Upper lobe of right lung (tissue), 1 donor: ENCODE results near the gene RBPJL. TPM values are rescaled to one million over a fixed set of nuclear protein-coding genes. Genes with fewer than 3 reads are reported as not detected.

ENCODE experiments used
- ATAC-seq: fragments of 200-7000 bp; cut with Tn5 transposase; one replicate; pipeline ENCODE4 v1.9.1; 2020; ENCODE audit warnings: mild to moderate bottlenecking, moderate library complexity
- DNase-seq: peaks from one replicate; pipeline ENCODE4 v3.0.0-alpha.2; 2020
- H3K27ac ChIP-seq: fragments of 200-600 bp; one replicate; pipeline ENCODE4 v1.8.0; 2022
- H3K27me3 ChIP-seq: fragments of 200-600 bp; one replicate; pipeline ENCODE4 v1.8.0; 2022; ENCODE audit warnings: mild to moderate bottlenecking
- H3K36me3 ChIP-seq: fragments of 200-600 bp; one replicate; pipeline ENCODE4 v1.8.0; 2022
- H3K4me1 ChIP-seq: fragments of 200-600 bp; one replicate; pipeline ENCODE4 v1.8.0; 2022
- H3K4me3 ChIP-seq: fragments of 200-600 bp; one replicate; pipeline ENCODE4 v1.8.0; 2022; ENCODE audit warnings: mild to moderate bottlenecking
- H3K9me3 ChIP-seq: fragments of 200-600 bp; one replicate; pipeline ENCODE4 v1.8.0; 2022
- CTCF ChIP-seq: fragments of 200-600 bp; IDR thresholded peaks from one replicate; pipeline ENCODE4 v1.8.0; 2022; ENCODE audit warnings: antibody characterized with exemption
- intact Hi-C: fragments of 100-400 bp; cut with DNase I; formaldehyde crosslinking; loops from one replicate; pipeline ENCODE4 v1.11.0; 2022
- total RNA-seq: library from RNA; stranded (reverse); fragmentation: NEBNext Ultra II Directional; extraction: Animal tissue kit (Norgen Biotek cat#: 25700); gene quantifications from one replicate; pipeline ENCODE4 v1.2.1, GENCODE V29; 2021
- donor health status: DM: no; HTN: yes; CAD: no; lungs with severe emphysema.

RBPJL gene
- total RNA-seq, 1 donor from 2014 or later, result not detected

- DNase-seq, result peak; percentile 95
- peak; percentile 95 for ATAC-seq
- Histone ChIP-seq H3K27ac (peak overlapping the region; percentile 65), H3K36me3 (no peaks in the 10 kb centered on the region), H3K4me1 (peaks cover 10% of the 10 kb centered on the region), H3K9me3 (no peaks in the 10 kb centered on the region), H3K27me3 (peaks cover 3% of the 10 kb centered on the region), H3K4me3 (peak overlapping the region; percentile 55)
- peak; percentile 97 for TF ChIP-seq CTCF
- intact Hi-C loops, result no loop called here
These were observed 13.3 kb upstream of the RBPJL start for GRCh38 chr20:45293041-45294002.

GRCh38 chr20:45294003-45294368 is 12.7 kb upstream of the RBPJL start:
- Histone ChIP-seq H3K27me3 (peaks cover 3% of the 10 kb centered on the region), H3K9me3 (no peaks in the 10 kb centered on the region), H3K36me3 (no peaks in the 10 kb centered on the region), H3K4me3 (peak overlapping the region; percentile 55), H3K27ac (no peak overlapping the region), H3K4me1 (peaks cover 10% of the 10 kb centered on the region)
- intact Hi-C loops, result no loop called here
- DNase-seq (no peak), ATAC-seq (no peak)
- TF ChIP-seq CTCF, result no peak

DNA sequence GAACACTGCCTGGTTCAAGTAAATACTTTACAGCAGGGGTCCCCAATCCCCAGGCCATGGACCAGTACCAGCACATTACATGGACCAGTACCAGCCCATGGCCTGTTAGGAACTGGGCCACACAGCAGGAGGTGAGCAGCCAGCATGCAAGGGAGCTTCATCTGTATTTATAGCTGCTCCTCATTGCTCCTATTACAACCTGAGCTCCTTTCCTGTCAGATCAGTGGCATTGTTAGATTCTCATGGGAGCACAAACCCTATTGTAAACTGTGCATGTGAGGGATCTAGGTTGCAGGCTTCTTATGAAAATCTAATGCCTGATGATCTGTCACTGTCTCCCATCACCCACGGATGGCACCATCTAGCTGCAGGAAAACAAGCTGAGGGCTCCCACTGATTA is 12.0 kb upstream of the RBPJL start:
- no peaks in the 10 kb centered on the region for H3K9me3 ChIP-seq
- H3K27ac ChIP-seq, result no peak overlapping the region
- H3K36me3 ChIP-seq, result no peaks in the 10 kb centered on the region
- ATAC-seq (no peak), DNase-seq (no peak)
- peaks cover 3% of the 10 kb centered on the region for H3K27me3 ChIP-seq
- H3K4me3 ChIP-seq, result no peak overlapping the region
- H3K4me1 ChIP-seq, result peaks cover 10% of the 10 kb centered on the region
- TF ChIP-seq CTCF, result no peak
- intact Hi-C loops, result no loop called here

DNA sequence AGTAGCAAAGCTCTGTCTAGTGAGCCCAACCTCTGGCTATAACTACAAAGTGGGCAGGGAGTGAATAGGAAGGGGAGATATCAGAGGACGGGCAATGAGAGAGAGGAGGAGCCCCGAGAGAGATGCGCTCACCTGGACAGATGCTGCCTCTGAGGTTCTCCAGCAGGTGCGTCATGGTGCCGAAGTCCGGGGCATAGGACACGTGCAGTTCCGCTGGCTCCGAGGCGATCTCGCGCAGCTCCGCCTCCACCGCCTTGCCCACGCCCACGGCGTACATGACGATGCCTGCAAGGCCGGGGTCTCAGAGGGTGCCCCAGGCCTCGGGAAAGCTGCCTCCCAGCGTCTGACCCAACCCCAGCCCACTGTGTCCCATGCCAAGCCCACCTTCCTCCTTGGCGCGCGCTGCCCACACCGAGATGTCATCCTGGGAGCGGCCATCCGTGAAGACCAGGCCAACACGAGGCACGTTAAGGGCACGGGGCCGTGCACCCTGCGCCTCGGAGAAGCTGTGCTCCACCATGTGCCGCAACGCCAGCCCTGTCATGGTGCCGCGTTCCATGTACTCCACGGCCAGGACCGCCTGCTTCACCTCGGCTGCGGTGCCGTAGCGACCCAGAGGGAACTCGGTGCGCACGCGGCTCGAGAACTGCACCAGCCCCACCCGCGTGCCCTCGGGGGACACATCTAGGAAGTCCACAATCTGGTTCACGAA is 8.7 kb upstream of the RBPJL start:
- H3K4me3 ChIP-seq, result no peak overlapping the region
- H3K27ac ChIP-seq, result no peak overlapping the region
- H3K9me3 ChIP-seq, result no peaks in the 10 kb centered on the region
- ATAC-seq (no peak), DNase-seq (no peak)
- H3K27me3 ChIP-seq, result peaks cover 2% of the 10 kb centered on the region
- no peak for TF ChIP-seq CTCF
- no peaks in the 10 kb centered on the region for H3K4me1 ChIP-seq
- H3K36me3 ChIP-seq, result no peaks in the 10 kb centered on the region
- intact Hi-C loops, result no loop called here

DNA sequence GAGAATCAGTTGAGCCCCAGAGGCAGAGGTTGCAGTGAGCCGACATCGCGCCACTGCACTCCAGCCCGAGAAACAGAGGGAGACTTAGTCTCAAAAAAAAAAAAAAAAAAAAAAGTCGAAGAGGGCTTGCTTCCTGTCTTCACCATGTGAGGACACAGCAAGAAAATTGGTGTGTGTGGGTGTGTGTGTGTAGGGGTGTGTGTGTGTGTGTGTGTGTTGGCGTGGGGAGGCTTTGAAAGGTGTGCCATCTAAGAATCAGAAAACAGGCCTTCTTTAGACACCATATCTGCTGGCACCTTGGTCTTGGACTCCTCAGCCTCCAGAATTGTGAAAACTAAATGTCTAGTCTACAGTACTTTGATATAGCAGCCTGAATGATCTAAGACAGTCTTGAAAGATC is 6.9 kb upstream of the RBPJL start:
- no peak for ATAC-seq

More for the DNA sequence above, 6.9 kb upstream of the RBPJL start:
- no peak for TF ChIP-seq CTCF
- Histone ChIP-seq H3K36me3 (no peaks in the 10 kb centered on the region), H3K27me3 (peaks cover 10% of the 10 kb centered on the region), H3K4me1 (no peaks in the 10 kb centered on the region), H3K9me3 (no peaks in the 10 kb centered on the region), H3K4me3 (no peak overlapping the region), H3K27ac (no peak overlapping the region)
- DNase-seq, result no peak
- intact Hi-C loops, result no loop called here
